ENCODE results near the gene TMPRSS13. TPM values are rescaled to one million over a fixed set of nuclear protein-coding genes. Genes with fewer than 3 reads are reported as not detected.

TMPRSS13 gene
- total RNA-seq, 1 donor from 2014 or later = not detected

- intact Hi-C loops (cut with DNase I) = no loop called here
- Histone ChIP-seq H3K4me1 (no peaks in the 10 kb centered on the region), H3K4me3 (no peak overlapping the region), H3K27me3 (no peaks in the 10 kb centered on the region), H3K36me3 (no peaks in the 10 kb centered on the region), H3K27ac (no peak overlapping the region), H3K9me3 (no peaks in the 10 kb centered on the region)
- DNase-seq (ENCODE audit: low spot score in 2 of 2) = no peak
- TF ChIP-seq, protein P1, sequence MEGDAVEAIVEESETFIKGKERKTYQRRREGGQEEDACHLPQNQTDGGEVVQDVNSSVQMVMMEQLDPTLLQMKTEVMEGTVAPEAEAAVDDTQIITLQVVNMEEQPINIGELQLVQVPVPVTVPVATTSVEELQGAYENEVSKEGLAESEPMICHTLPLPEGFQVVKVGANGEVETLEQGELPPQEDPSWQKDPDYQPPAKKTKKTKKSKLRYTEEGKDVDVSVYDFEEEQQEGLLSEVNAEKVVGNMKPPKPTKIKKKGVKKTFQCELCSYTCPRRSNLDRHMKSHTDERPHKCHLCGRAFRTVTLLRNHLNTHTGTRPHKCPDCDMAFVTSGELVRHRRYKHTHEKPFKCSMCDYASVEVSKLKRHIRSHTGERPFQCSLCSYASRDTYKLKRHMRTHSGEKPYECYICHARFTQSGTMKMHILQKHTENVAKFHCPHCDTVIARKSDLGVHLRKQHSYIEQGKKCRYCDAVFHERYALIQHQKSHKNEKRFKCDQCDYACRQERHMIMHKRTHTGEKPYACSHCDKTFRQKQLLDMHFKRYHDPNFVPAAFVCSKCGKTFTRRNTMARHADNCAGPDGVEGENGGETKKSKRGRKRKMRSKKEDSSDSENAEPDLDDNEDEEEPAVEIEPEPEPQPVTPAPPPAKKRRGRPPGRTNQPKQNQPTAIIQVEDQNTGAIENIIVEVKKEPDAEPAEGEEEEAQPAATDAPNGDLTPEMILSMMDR (IDR thresholded peaks at IDR 0.05) = no peak
Measured at GRCh38 chr11:117852309-117852708, 76.9 kb downstream of the TMPRSS13 start.

- H3K9me3 ChIP-seq = no peaks in the 10 kb centered on the region
- H3K27me3 ChIP-seq = no peaks in the 10 kb centered on the region
- no peak overlapping the region for H3K27ac ChIP-seq
- intact Hi-C loops (cut with DNase I) = no loop called here
- TF ChIP-seq, protein P1 (IDR thresholded peaks at IDR 0.05) = no peak
- DNase-seq (ENCODE audit: low spot score in 2 of 2) = no peak
- no peak overlapping the region for H3K4me3 ChIP-seq
- no peaks in the 10 kb centered on the region for H3K36me3 ChIP-seq
- no peaks in the 10 kb centered on the region for H3K4me1 ChIP-seq
Measured at GRCh38 chr11:117851852-117852251, 77.3 kb downstream of the TMPRSS13 start.

GRCh38 chr11:117851106-117851505 lies 78.1 kb downstream of the TMPRSS13 start:
- intact Hi-C loops (cut with DNase I) = no loop called here
- TF ChIP-seq, protein P1 (IDR thresholded peaks at IDR 0.05) = no peak
- Histone ChIP-seq H3K27ac (no peak overlapping the region), H3K27me3 (no peaks in the 10 kb centered on the region), H3K4me1 (no peaks in the 10 kb centered on the region), H3K36me3 (no peaks in the 10 kb centered on the region), H3K4me3 (no peak overlapping the region), H3K9me3 (no peaks in the 10 kb centered on the region)
- DNase-seq (ENCODE audit: low spot score in 2 of 2) = no peak

Other genes with a start within 250 kb of the TMPRSS13 start
- gene DSCAML1, start 132.2 kb downstream of the TMPRSS13 start, total RNA-seq = not detected
- gene FXYD2, start 104.7 kb downstream of the TMPRSS13 start, total RNA-seq = not detected
- 16.4 TPM for gene FXYD6, start 52.7 kb downstream of the TMPRSS13 start, total RNA-seq
- gene IL10RA, start 57.0 kb upstream of the TMPRSS13 start, total RNA-seq = 38.6 TPM
- gene TMPRSS4, start 147.7 kb upstream of the TMPRSS13 start, total RNA-seq = not detected
- not detected for gene SMIM35, start 157.6 kb upstream of the TMPRSS13 start, total RNA-seq
- 1.1 TPM for gene SCN4B, start 223.4 kb upstream of the TMPRSS13 start, total RNA-seq
- gene SCN2B, start 247.2 kb upstream of the TMPRSS13 start, total RNA-seq = 0.11 TPM